CD4-positive, alpha-beta T cell treated with Interleukin-21 for 1 hour (primary cell): Measurements from ENCODE around the gene CTNNBL1.
"Not testable (repeated sequence)": the region's sequence is repeated elsewhere in the genome, so short reads cannot be mapped to it uniquely, and the experiment has no call there.

ENCODE experiments used
- DNase-seq: peaks from one replicate; pipeline ENCODE4 v3.0.0-alpha.2; 2020

The CTNNBL1 gene

GRCh38 chr20:37679751-37680150 lies 14.1 kb upstream of the CTNNBL1 start:
- not testable (repeated sequence) for DNase-seq

GRCh38 chr20:37680420-37680819 lies 13.4 kb upstream of the CTNNBL1 start:
- no peak for DNase-seq

- no peak for DNase-seq
Measured at GRCh38 chr20:37681384-37682112, 12.3 kb upstream of the CTNNBL1 start.

- not testable (repeated sequence) for DNase-seq
Measured at GRCh38 chr20:37683146-37683545, 10.7 kb upstream of the CTNNBL1 start.

- no peak for DNase-seq
Measured at GRCh38 chr20:37686762-37687477, 6.9 kb upstream of the CTNNBL1 start.

- DNase-seq = no peak
Measured at GRCh38 chr20:37687478-37687805, 6.4 kb upstream of the CTNNBL1 start.

- DNase-seq = no peak
Measured at GRCh38 chr20:37688093-37688492, 5.7 kb upstream of the CTNNBL1 start.

GRCh38 chr20:37690626-37691369 lies 3.0 kb upstream of the CTNNBL1 start:
- DNase-seq = no peak

GRCh38 chr20:37692459-37693166 lies 1.2 kb upstream of the CTNNBL1 start:
- DNase-seq = no peak

- DNase-seq = no peak
Measured at GRCh38 chr20:37693242-37693634, 592 bp upstream of the CTNNBL1 start.

- DNase-seq = no peak
Measured at GRCh38 chr20:37695684-37696342, 2.0 kb downstream of the CTNNBL1 start.

GRCh38 chr20:37697314-37697713 lies 3.5 kb downstream of the CTNNBL1 start:
- DNase-seq = no peak

- DNase-seq = no peak
Measured at GRCh38 chr20:37699202-37699601, 5.4 kb downstream of the CTNNBL1 start.

GRCh38 chr20:37700301-37700700 lies 6.5 kb downstream of the CTNNBL1 start:
- DNase-seq = no peak

GRCh38 chr20:37701676-37702075 lies 7.8 kb downstream of the CTNNBL1 start:
- not testable (repeated sequence) for DNase-seq

GRCh38 chr20:37702403-37703034 lies 8.7 kb downstream of the CTNNBL1 start:
- DNase-seq = no peak

- no peak for DNase-seq
Measured at GRCh38 chr20:37703035-37703845, 9.4 kb downstream of the CTNNBL1 start.

GRCh38 chr20:37704955-37705354 lies 11.1 kb downstream of the CTNNBL1 start:
- DNase-seq = no peak

GRCh38 chr20:37706298-37706697 lies 12.5 kb downstream of the CTNNBL1 start:
- no peak for DNase-seq

- DNase-seq = no peak
Measured at GRCh38 chr20:37711001-37711400, 17.2 kb downstream of the CTNNBL1 start.
